ENCODE data around the gene CASP14.

DNA sequence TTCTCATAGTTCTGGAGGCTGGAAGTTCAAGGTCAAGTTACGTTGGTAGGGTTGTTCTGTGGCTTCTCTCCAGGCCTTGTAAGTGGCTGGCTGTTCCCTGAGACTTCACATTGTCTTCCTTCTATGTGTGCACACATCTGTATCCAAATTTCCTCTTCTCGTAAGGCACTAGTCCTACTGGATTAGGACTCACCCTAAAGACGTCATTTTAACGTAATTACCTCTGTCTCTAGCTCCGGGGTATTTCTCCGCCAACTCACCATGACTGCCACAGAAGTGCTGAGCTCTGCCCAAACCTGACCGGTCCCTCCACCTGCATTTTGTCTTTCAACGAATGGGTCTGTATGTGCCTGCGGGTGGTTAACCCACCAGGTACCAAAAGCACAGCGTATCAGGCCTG lies 49.2 kb downstream of the CASP14 start:
- TF ChIP-seq, protein P1, sequence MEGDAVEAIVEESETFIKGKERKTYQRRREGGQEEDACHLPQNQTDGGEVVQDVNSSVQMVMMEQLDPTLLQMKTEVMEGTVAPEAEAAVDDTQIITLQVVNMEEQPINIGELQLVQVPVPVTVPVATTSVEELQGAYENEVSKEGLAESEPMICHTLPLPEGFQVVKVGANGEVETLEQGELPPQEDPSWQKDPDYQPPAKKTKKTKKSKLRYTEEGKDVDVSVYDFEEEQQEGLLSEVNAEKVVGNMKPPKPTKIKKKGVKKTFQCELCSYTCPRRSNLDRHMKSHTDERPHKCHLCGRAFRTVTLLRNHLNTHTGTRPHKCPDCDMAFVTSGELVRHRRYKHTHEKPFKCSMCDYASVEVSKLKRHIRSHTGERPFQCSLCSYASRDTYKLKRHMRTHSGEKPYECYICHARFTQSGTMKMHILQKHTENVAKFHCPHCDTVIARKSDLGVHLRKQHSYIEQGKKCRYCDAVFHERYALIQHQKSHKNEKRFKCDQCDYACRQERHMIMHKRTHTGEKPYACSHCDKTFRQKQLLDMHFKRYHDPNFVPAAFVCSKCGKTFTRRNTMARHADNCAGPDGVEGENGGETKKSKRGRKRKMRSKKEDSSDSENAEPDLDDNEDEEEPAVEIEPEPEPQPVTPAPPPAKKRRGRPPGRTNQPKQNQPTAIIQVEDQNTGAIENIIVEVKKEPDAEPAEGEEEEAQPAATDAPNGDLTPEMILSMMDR (IDR thresholded peaks at IDR 0.05), result no peak
- no peak for TF ChIP-seq POLR2A (IDR thresholded peaks at IDR 0.05)

Measured in body of pancreas (tissue), 4 donors.